ENCODE measurements around the gene ATP8A1. TPM values are rescaled to one million over a fixed set of nuclear protein-coding genes. Genes with fewer than 3 reads are reported as not detected.

The ATP8A1 gene
- total RNA-seq, 1 experiment from 2014 or later = 14.3 TPM

GRCh38 chr4:42480281-42480680 is 176.6 kb downstream of the ATP8A1 start:
- peaks cover 11% of the 10 kb centered on the region for H3K36me3 Mint-ChIP-seq

GRCh38 chr4:42478946-42479345 is 178.0 kb downstream of the ATP8A1 start:
- peaks cover 11% of the 10 kb centered on the region for H3K36me3 Mint-ChIP-seq
- ATAC-seq = no peak
- DNase-seq (ENCODE audit: low spot score) = no peak
- no peak overlapping the region for H3K4me3 Mint-ChIP-seq
- TF ChIP-seq MAX (CRISPR knock-in tag; IDR thresholded peaks at IDR 0.05) (no peak), ZNF512 (CRISPR knock-in tag; IDR thresholded peaks at IDR 0.05; ENCODE audit: borderline replicate concordance) (no peak), E2F5 (CRISPR knock-in tag; IDR thresholded peaks at IDR 0.05) (no peak)
- peak overlapping the region; percentile 73 for H3K27ac Mint-ChIP-seq
- ChIA-PET CTCF (no interaction called here), POLR2A (no interaction called here)
- H3K27me3 Mint-ChIP-seq (ENCODE audit: low read depth) = no peaks in the 10 kb centered on the region
- peaks cover 49% of the 10 kb centered on the region for H3K4me1 Mint-ChIP-seq
- H3K9me3 Mint-ChIP-seq = peaks cover 11% of the 10 kb centered on the region; the same call in 1 of the 2 replicates

More at GRCh38 chr4:42480281-42480680, 176.6 kb downstream of the ATP8A1 start:
- ATAC-seq = no peak
- no peak for TF ChIP-seq EMX1 (CRISPR knock-in tag; IDR thresholded peaks at IDR 0.05)
- no peak for TF ChIP-seq RORB (CRISPR knock-in tag; IDR thresholded peaks at IDR 0.05)
- no peak for TF ChIP-seq ZNF532 (CRISPR knock-in tag; IDR thresholded peaks at IDR 0.05; ENCODE audit: borderline replicate concordance)
- TF ChIP-seq SMAD4 (CRISPR knock-in tag; IDR thresholded peaks at IDR 0.05) = no peak
- TF ChIP-seq MYBL2 (CRISPR knock-in tag; IDR thresholded peaks at IDR 0.05) = no peak
- CTCF ChIA-PET = no interaction called here
- Mint-ChIP-seq H3K27me3 (ENCODE audit: low read depth) (no peaks in the 10 kb centered on the region), H3K4me3 (no peak overlapping the region), H3K9me3 (peaks cover 11% of the 10 kb centered on the region; the same call in 1 of the 2 replicates), H3K27ac (no peak overlapping the region), H3K4me1 (peaks cover 58% of the 10 kb centered on the region)
- POLR2A ChIA-PET = no interaction called here
- DNase-seq (ENCODE audit: low spot score) = no peak

GRCh38 chr4:42478509-42478908 is 178.4 kb downstream of the ATP8A1 start:
- H3K27ac Mint-ChIP-seq = peak overlapping the region; percentile 32; the same call in 1 of the 2 replicates
- H3K27me3 Mint-ChIP-seq (ENCODE audit: low read depth) = no peaks in the 10 kb centered on the region
- TF ChIP-seq OVOL2 (CRISPR knock-in tag; IDR thresholded peaks at IDR 0.05; ENCODE audit: borderline replicate concordance) (no peak), FOXJ3 (CRISPR knock-in tag; IDR thresholded peaks at IDR 0.05; ENCODE audit: borderline replicate concordance) (no peak), ATF3 (CRISPR knock-in tag; conservative IDR thresholded peaks at IDR 0.05) (no peak), TCF7 (CRISPR knock-in tag; IDR thresholded peaks at IDR 0.05; ENCODE audit: low read depth) (no peak), USF1 (CRISPR knock-in tag; IDR thresholded peaks at IDR 0.05) (no peak), ARID4B (CRISPR knock-in tag; IDR thresholded peaks at IDR 0.05; ENCODE audit: borderline replicate concordance) (no peak), ZNF232 (CRISPR knock-in tag; IDR thresholded peaks at IDR 0.05) (no peak)
- ChIA-PET POLR2A (no interaction called here), CTCF (no interaction called here)
- ATAC-seq = no peak
- H3K4me1 Mint-ChIP-seq = peaks cover 46% of the 10 kb centered on the region
- H3K4me3 Mint-ChIP-seq = no peak overlapping the region
- no peak for DNase-seq (ENCODE audit: low spot score)
- peaks cover 11% of the 10 kb centered on the region; the same call in 1 of the 2 replicates for H3K9me3 Mint-ChIP-seq
- H3K36me3 Mint-ChIP-seq = peaks cover 11% of the 10 kb centered on the region
